ENCODE measurements around the gene MAP2K3. TPM values are rescaled to one million over a fixed set of nuclear protein-coding genes. Genes with fewer than 3 reads are reported as not detected.

Gene MAP2K3
- total RNA-seq, 1 donor from 2014 or later = 294 TPM

GRCh38 chr17:21276264-21276588, 8.3 kb upstream of the MAP2K3 start:
- TF ChIP-seq, protein P1, sequence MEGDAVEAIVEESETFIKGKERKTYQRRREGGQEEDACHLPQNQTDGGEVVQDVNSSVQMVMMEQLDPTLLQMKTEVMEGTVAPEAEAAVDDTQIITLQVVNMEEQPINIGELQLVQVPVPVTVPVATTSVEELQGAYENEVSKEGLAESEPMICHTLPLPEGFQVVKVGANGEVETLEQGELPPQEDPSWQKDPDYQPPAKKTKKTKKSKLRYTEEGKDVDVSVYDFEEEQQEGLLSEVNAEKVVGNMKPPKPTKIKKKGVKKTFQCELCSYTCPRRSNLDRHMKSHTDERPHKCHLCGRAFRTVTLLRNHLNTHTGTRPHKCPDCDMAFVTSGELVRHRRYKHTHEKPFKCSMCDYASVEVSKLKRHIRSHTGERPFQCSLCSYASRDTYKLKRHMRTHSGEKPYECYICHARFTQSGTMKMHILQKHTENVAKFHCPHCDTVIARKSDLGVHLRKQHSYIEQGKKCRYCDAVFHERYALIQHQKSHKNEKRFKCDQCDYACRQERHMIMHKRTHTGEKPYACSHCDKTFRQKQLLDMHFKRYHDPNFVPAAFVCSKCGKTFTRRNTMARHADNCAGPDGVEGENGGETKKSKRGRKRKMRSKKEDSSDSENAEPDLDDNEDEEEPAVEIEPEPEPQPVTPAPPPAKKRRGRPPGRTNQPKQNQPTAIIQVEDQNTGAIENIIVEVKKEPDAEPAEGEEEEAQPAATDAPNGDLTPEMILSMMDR (IDR thresholded peaks at IDR 0.05) = no peak
- Histone ChIP-seq H3K4me1 (peaks cover 3 to 4% of the 10 kb centered on the region in 2 donors), H3K27ac (peak overlapping the region in 1 of 2 donors; percentile 31), H3K9me3 (no peaks in the 10 kb centered on the region), H3K36me3 (no peaks in the 10 kb centered on the region), H3K27me3 (no peaks in the 10 kb centered on the region), H3K4me3 (peak overlapping the region; percentile 64 to 73)
- intact Hi-C loops (cut with DNase I) = loop anchor here (1.0 to 5.0 kb wide), 3 partner anchors 36 to 236 kb away; no protein-coding TSS in a partner anchor
- DNase-seq (ENCODE audit: low spot score in 2 of 2) = no peak

- intact Hi-C loops (cut with DNase I) = loop anchor here (5.0 kb wide), 2 partner anchors 35 to 115 kb away; no protein-coding TSS in a partner anchor
- peaks cover 4 to 8% of the 10 kb centered on the region in 2 donors for H3K4me1 ChIP-seq
These were observed 7.2 kb upstream of the MAP2K3 start for GRCh38 chr17:21277332-21277731.

DNA sequence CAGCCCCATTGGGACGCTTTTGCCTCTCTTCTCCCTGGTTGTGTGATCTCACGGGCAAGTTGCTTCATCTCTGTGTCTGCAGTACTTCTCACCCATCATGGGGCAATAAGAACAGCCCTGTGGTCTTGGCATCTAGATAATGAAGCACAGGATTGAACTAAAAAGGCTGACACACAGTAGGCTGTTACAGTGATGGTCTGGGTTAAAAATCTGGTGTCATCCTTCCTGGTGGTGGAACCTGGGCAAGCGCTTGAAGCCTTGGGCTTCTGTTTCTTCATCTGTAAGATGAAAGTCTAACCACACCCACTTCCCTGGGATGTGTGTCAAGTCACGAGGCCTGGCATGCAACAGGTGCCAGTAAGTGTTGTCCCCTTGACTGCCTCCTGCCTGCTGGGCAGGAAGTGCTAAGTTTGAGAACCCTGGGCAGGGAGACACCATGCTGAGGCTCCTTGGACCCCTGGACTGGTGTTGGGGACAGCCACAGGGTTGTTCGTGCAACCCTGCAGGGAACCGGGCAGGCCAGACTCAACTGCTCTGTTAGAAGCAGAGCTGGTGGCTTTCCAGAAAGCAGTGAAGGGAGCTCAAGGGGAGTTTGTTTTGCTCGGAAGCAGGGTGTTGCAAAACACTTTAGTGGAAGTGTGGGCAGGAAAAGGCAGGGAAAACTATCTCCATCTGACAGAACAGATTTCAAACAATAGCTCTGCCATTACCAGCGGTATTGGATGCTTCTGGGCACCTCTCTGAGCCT, 5.9 kb upstream of the MAP2K3 start:
- H3K4me1 ChIP-seq = peaks cover 12 to 19% of the 10 kb centered on the region in 2 donors

More at GRCh38 chr17:21277332-21277731, 7.2 kb upstream of the MAP2K3 start:
- H3K27me3 ChIP-seq = no peaks in the 10 kb centered on the region
- no peaks in the 10 kb centered on the region for H3K9me3 ChIP-seq
- TF ChIP-seq, protein P1 (IDR thresholded peaks at IDR 0.05) = no peak
- no peak overlapping the region for H3K27ac ChIP-seq
- no peaks in the 10 kb centered on the region for H3K36me3 ChIP-seq
- no peak overlapping the region for H3K4me3 ChIP-seq
- DNase-seq (ENCODE audit: low spot score in 2 of 2) = no peak

DNA sequence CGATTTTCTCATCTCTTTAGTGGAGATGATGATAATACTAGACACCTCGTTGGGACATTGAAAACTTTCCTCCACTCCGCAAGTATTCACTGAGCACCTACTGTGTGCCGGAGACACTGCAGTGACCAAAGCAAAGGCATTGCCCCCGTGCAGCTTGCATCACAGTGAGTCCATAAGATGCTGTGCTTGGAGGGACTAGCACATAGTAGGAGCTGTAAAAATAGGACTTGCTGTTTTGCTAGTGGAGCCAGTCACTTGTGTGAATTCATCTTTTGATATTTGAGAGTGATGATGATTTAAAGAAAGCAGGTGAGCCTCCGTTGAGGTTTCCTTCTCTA, 5.3 kb upstream of the MAP2K3 start:
- no peak overlapping the region for H3K27ac ChIP-seq
- no peak for DNase-seq (ENCODE audit: low spot score in 2 of 2)
- no peak overlapping the region for H3K4me3 ChIP-seq
- intact Hi-C loops (cut with DNase I) = loop anchor here (5.0 kb wide), 2 partner anchors 33 to 117 kb away; no protein-coding TSS in a partner anchor
- no peaks in the 10 kb centered on the region for H3K27me3 ChIP-seq
- H3K4me1 ChIP-seq = peaks cover 13 to 24% of the 10 kb centered on the region in 2 donors
- TF ChIP-seq, protein P1 (IDR thresholded peaks at IDR 0.05) = no peak
- no peaks in the 10 kb centered on the region for H3K9me3 ChIP-seq
- no peaks in the 10 kb centered on the region for H3K36me3 ChIP-seq

More for the DNA sequence above, 5.9 kb upstream of the MAP2K3 start:
- Histone ChIP-seq H3K4me3 (no peak overlapping the region), H3K27me3 (no peaks in the 10 kb centered on the region), H3K9me3 (no peaks in the 10 kb centered on the region), H3K36me3 (no peaks in the 10 kb centered on the region), H3K27ac (no peak overlapping the region)
- TF ChIP-seq, protein P1 (IDR thresholded peaks at IDR 0.05) = no peak
- DNase-seq (ENCODE audit: low spot score in 2 of 2) = no peak
- intact Hi-C loops (cut with DNase I) = loop anchor here (5.0 kb wide), 2 partner anchors 34 to 116 kb away; no protein-coding TSS in a partner anchor

DNA sequence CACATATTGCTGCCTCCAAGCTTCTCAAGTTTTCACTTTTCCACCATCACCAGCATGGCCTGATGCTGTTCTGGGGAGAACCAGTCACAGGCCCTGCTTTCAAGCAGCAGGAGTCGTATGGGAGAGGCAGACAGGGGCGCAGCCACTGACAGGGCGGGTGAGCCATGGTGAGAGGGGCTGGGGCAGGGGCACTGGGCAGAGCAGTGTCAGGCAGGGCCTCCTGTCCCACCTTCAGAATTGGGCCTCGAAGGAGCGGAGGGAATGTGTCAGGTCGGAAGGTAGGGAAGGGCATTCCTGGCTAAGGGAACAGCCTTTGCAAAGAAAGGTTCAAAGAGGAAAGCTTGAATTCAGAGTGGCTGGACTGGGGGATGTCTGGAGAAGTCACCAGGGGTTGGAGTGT, 4.9 kb upstream of the MAP2K3 start:
- TF ChIP-seq, protein P1 (IDR thresholded peaks at IDR 0.05) = no peak
- Histone ChIP-seq H3K4me1 (peaks cover 13 to 25% of the 10 kb centered on the region in 2 donors), H3K27me3 (no peaks in the 10 kb centered on the region), H3K9me3 (no peaks in the 10 kb centered on the region), H3K36me3 (no peaks in the 10 kb centered on the region), H3K27ac (peak overlapping the region in 1 of 2 donors; percentile 16), H3K4me3 (no peak overlapping the region)
- DNase-seq (ENCODE audit: low spot score in 2 of 2) = no peak
- intact Hi-C loops (cut with DNase I) = loop anchor here (5.0 kb wide), 2 partner anchors 33 to 117 kb away; no protein-coding TSS in a partner anchor

All from ascending aorta (tissue), 2 donors.